ENCODE data around the gene LMCD1. TPM values are rescaled to one million over a fixed set of nuclear protein-coding genes. Genes with fewer than 3 reads are reported as not detected.

Gene LMCD1
- total and polyA plus RNA-seq, 2 of the 4 experiments (the other 2 are of a cell fraction), result 50.0 to 53.8 TPM

DNA sequence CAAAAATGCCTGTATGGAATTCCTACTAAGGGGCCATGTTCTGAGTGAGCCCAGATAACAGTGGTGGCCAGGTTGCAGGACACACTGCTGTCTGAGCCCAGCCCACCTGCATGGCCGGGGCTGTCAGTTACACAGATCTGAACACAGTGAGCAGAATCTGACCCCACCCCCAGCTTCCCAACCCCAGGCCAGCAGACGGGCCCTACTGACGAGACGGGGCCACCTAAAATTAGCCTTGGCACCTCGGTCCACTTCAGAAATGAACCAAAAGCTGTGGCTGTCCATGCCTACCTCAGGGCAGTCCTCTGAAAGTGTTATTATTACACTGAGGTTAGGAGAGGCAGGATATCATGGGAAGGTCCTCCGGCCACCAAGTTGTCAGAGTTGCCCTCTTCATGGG lies 51.8 kb downstream of the LMCD1 start:
- in situ Hi-C loops (cut with MboI; ENCODE audit: low sequenced_read_pairs), result no loop called here
- no TSS peak for BruUV-seq (replicated peaks)

More for the DNA sequence above, 51.8 kb downstream of the LMCD1 start:
- Histone ChIP-seq H3K14ac (replicated peaks; ENCODE audit: low read depth, low read length) (no peak overlapping the region), H3K27me3 (ENCODE audit: control insufficient read depth, insufficient read depth, low read length) (no peaks in the 10 kb centered on the region), H3K27ac (ENCODE audit: insufficient read depth, low read length) (no peak overlapping the region), H2BK5ac (ENCODE audit: low read depth, low read length, poor library complexity, severe bottlenecking) (no peak overlapping the region), H3K23ac (ENCODE audit: low read depth, low read length) (no peak overlapping the region), H3K18ac (ENCODE audit: low read depth, low read length) (no peak overlapping the region), H3K4me3 (ENCODE audit: insufficient read depth, low read depth, low read length) (no peak overlapping the region), H4K91ac (ENCODE audit: insufficient read depth, low read depth, low read length) (no peak overlapping the region), H3K79me1 (ENCODE audit: low read depth in 1 of 2, low read length in 2 of 2) (no peaks in the 10 kb centered on the region), H3K9me3 (ENCODE audit: control insufficient read depth, insufficient read depth, low read length) (no peaks in the 10 kb centered on the region), H3K4ac (ENCODE audit: low read depth, low read length) (peak overlapping the region; percentile 23; the same call in 1 of the 2 replicates), H2BK120ac (ENCODE audit: low read depth, low read length) (no peak overlapping the region), H2AK9ac (replicated peaks; ENCODE audit: low read depth, low read length, poor library complexity) (no peak overlapping the region), H2BK20ac (ENCODE audit: low read depth, low read length) (no peak overlapping the region), H2AFZ (replicated peaks; ENCODE audit: low read length, poor library complexity) (no peak overlapping the region), H3K9me1 (ENCODE audit: insufficient read depth, low read length) (peaks cover 13% of the 10 kb centered on the region), H2AK5ac (ENCODE audit: low read depth, low read length) (no peak overlapping the region), H4K8ac (ENCODE audit: low read depth in 2 of 2, low read length in 2 of 2) (no peak overlapping the region), H4K5ac (ENCODE audit: low read depth, low read length) (no peak overlapping the region), H3K4me1 (ENCODE audit: control insufficient read depth, insufficient read depth, low read length) (peaks cover 21% of the 10 kb centered on the region), H3K56ac (ENCODE audit: extremely low read depth, insufficient read depth, low read length) (no peak overlapping the region), H3K36me3 (ENCODE audit: control insufficient read depth, insufficient read depth, low read length) (peaks cover 24% of the 10 kb centered on the region), H2BK15ac (ENCODE audit: low read depth, low read length) (no peak overlapping the region), H4K20me1 (ENCODE audit: insufficient read depth, low read length) (no peaks in the 10 kb centered on the region), H3K4me2 (ENCODE audit: low read depth, low read length) (no peak overlapping the region), H3K9ac (ENCODE audit: low read depth, low read length) (no peak overlapping the region)
- ATAC-seq (ENCODE audit: low read depth) (no peak), DNase-seq (no peak)
- ChIA-PET POLR2A (ENCODE audit: unreplicated experiment) (no interaction called here), CTCF (no interaction called here)
- WGBS, 2 experiments (ENCODE audit: extremely low coverage in 2 of 2, insufficient read length in 1 of 2), result 100% methylated on average over 1 of the region's 6 CpGs; no CpG with 5 or more reads in 1 of the 2 experiments
- dilution Hi-C loops (cut with HindIII; ENCODE audit: low sequenced_read_pairs, unreplicated experiment) (no loop called here), intact Hi-C loops (cut with micrococcal nuclease) (no loop called here)
- no peak for TF ChIP-seq RAD21 (IDR thresholded peaks at IDR 0.05; ENCODE audit: low read length)

Measured in IMR-90 (cell line).